Measurements from ENCODE around the gene GLIPR1.

GLIPR1 gene

GRCh38 chr12:75480469-75480949 lies at the start of gene GLIPR1:
TSS of gene GLIPR1 (plus strand) at chr12:75480755. CDS start at chr12:75480881, 126 bp downstream.
- H3K79me2 ChIP-seq (ENCODE audit: insufficient read depth, low read length): peaks cover 27% of the 10 kb centered on the region
- no peaks in the 10 kb centered on the region for H4K20me1 ChIP-seq (ENCODE audit: insufficient read depth, low read length)
- H3K36me3 ChIP-seq (ENCODE audit: insufficient read depth, low read length): peaks cover 19% of the 10 kb centered on the region; the same call in 1 of the 2 replicates
- H3K4me3 ChIP-seq (ENCODE audit: low read depth, low read length, poor library complexity, severe bottlenecking): peak within 1 kb of the TSS; percentile 82
- H3K9ac ChIP-seq (ENCODE audit: low read length): peak within 1 kb of the TSS; percentile 87
- H3K9me3 ChIP-seq (ENCODE audit: low read length): no peaks in the 10 kb centered on the region
- peaks cover 80% of the 10 kb centered on the region for H3K4me1 ChIP-seq (ENCODE audit: insufficient read depth, low read length, severe bottlenecking)
- TF ChIP-seq CTCF (IDR thresholded peaks at IDR 0.05; ENCODE audit: low read length) (no peak), EZH2 (IDR thresholded peaks at IDR 0.05; ENCODE audit: borderline replicate concordance, low read length) (no peak)
- no peaks in the 10 kb centered on the region for H3K27me3 ChIP-seq (ENCODE audit: insufficient read depth, low read length)
- peak within 1 kb of the TSS; percentile 88 for H3K4me2 ChIP-seq (ENCODE audit: low read length)
- no peaks in the 10 kb centered on the region for H3F3A ChIP-seq (ENCODE audit: insufficient read depth, low read length)
- peak within 1 kb of the TSS; percentile 92 for H3K27ac ChIP-seq (ENCODE audit: low read depth, low read length, poor library complexity, severe bottlenecking)
- H2AFZ ChIP-seq (ENCODE audit: low read length): peak within 1 kb of the TSS; percentile 30
- no peaks in the 10 kb centered on the region for H3K9me2 ChIP-seq (ENCODE audit: low read depth, low read length)

DNA sequence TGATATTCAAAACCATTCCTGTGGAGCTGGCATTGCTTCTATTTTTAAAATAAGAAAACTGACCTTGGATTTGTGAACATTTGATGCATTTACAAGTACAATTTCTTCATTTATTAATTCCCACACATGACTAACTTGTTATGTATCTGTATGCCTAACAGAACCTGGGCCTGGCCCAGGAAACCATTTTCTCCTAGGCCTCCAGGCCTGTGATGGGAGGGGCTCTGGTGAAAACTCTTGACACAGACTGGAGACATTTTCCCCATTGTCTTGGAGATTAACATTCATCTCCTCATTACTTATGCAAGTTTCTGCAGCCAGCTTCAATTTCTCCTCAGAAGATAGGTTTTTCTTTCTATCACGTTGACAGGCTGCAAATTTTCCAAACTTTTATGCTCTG lies 47.6 kb upstream of the GLIPR1 start:
- no peaks in the 10 kb centered on the region for H4K20me1 ChIP-seq (ENCODE audit: insufficient read depth, low read length)
- no peaks in the 10 kb centered on the region for H3K79me2 ChIP-seq (ENCODE audit: insufficient read depth, low read length)
- H3F3A ChIP-seq (ENCODE audit: insufficient read depth, low read length): no peaks in the 10 kb centered on the region
- no peaks in the 10 kb centered on the region for H3K9me3 ChIP-seq (ENCODE audit: low read length)
- no peak overlapping the region for H2AFZ ChIP-seq (ENCODE audit: low read length)
- no peaks in the 10 kb centered on the region for H3K36me3 ChIP-seq (ENCODE audit: insufficient read depth, low read length)
- H3K4me3 ChIP-seq (ENCODE audit: low read depth, low read length, poor library complexity, severe bottlenecking): no peak overlapping the region
- no peaks in the 10 kb centered on the region for H3K9me2 ChIP-seq (ENCODE audit: low read depth, low read length)
- H3K27me3 ChIP-seq (ENCODE audit: insufficient read depth, low read length): no peaks in the 10 kb centered on the region
- H3K4me2 ChIP-seq (ENCODE audit: low read length): no peak overlapping the region
- no peak overlapping the region for H3K9ac ChIP-seq (ENCODE audit: low read length)
- H3K4me1 ChIP-seq (ENCODE audit: insufficient read depth, low read length, severe bottlenecking): no peaks in the 10 kb centered on the region
- TF ChIP-seq EZH2 (IDR thresholded peaks at IDR 0.05; ENCODE audit: borderline replicate concordance, low read length) (no peak), CTCF (IDR thresholded peaks at IDR 0.05; ENCODE audit: low read length) (no peak)
- no peak overlapping the region for H3K27ac ChIP-seq (ENCODE audit: low read depth, low read length, poor library complexity, severe bottlenecking)

- H3K79me2 ChIP-seq (ENCODE audit: insufficient read depth, low read length): no peaks in the 10 kb centered on the region
- H3K27ac ChIP-seq (ENCODE audit: low read depth, low read length, poor library complexity, severe bottlenecking): no peak overlapping the region
- H3K27me3 ChIP-seq (ENCODE audit: insufficient read depth, low read length): no peaks in the 10 kb centered on the region
- no peak for TF ChIP-seq EZH2 (IDR thresholded peaks at IDR 0.05; ENCODE audit: borderline replicate concordance, low read length)
- peak; percentile 57 for TF ChIP-seq CTCF (IDR thresholded peaks at IDR 0.05; ENCODE audit: low read length)
- no peaks in the 10 kb centered on the region for H3K36me3 ChIP-seq (ENCODE audit: insufficient read depth, low read length)
- no peak overlapping the region for H3K9ac ChIP-seq (ENCODE audit: low read length)
- no peaks in the 10 kb centered on the region for H3F3A ChIP-seq (ENCODE audit: insufficient read depth, low read length)
- H3K4me2 ChIP-seq (ENCODE audit: low read length): no peak overlapping the region
- no peak overlapping the region for H2AFZ ChIP-seq (ENCODE audit: low read length)
- no peak overlapping the region for H3K4me3 ChIP-seq (ENCODE audit: low read depth, low read length, poor library complexity, severe bottlenecking)
- no peaks in the 10 kb centered on the region for H3K4me1 ChIP-seq (ENCODE audit: insufficient read depth, low read length, severe bottlenecking)
- H3K9me2 ChIP-seq (ENCODE audit: low read depth, low read length): no peaks in the 10 kb centered on the region
- no peaks in the 10 kb centered on the region for H4K20me1 ChIP-seq (ENCODE audit: insufficient read depth, low read length)
- H3K9me3 ChIP-seq (ENCODE audit: low read length): no peaks in the 10 kb centered on the region
These were observed 43.0 kb upstream of the GLIPR1 start for GRCh38 chr12:75437564-75437963.
